ENCODE data around the gene PPP1R1C. TPM values are rescaled to one million over a fixed set of nuclear protein-coding genes. Genes with fewer than 3 reads are reported as not detected.

The PPP1R1C gene
- total RNA-seq, 4 donors from 2014 or later = 1.1 to 9.2 TPM; not detected in 2

- Histone ChIP-seq H3K9me3 (no peaks in the 10 kb centered on the region), H3K36me3 (no peaks in the 10 kb centered on the region), H3K27ac (no peak overlapping the region), H3K4me1 (no peaks in the 10 kb centered on the region), H3K4me3 (no peak overlapping the region), H3K27me3 (no peaks in the 10 kb centered on the region)
- intact Hi-C loops (cut with DNase I) = no loop called here
- 67 to 78% methylated on average over 1 of the region's 1 CpG for WGBS, 2 donors
- no peak for TF ChIP-seq POLR2A (IDR thresholded peaks at IDR 0.05)
- no peak for TF ChIP-seq CTCF (IDR thresholded peaks at IDR 0.05)
- no peak for DNase-seq
These were observed 179.0 kb downstream of the PPP1R1C start for GRCh38 chr2:182164686-182165085.

DNA sequence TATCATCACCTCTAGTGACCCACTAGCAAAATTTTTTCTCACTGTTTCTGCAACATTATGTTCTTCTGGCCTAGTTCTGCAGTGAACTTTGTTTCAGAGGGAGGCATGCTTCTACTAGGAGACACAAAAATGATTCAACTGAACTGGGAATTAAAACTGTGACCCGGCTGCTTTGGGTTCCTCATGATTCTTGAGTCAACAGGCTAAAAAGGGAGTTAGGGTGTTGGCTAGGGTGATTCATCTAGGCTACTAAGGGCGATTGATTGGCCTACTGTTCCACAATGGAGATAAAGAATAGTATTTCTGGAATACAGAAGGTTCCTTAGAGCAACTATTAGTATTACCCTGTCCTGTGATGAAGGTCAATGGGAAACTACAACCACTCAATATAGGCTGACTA lies 179.5 kb downstream of the PPP1R1C start:
- Histone ChIP-seq H3K27ac (no peak overlapping the region), H3K36me3 (no peaks in the 10 kb centered on the region), H3K4me1 (no peaks in the 10 kb centered on the region), H3K4me3 (no peak overlapping the region), H3K9me3 (no peaks in the 10 kb centered on the region), H3K27me3 (no peaks in the 10 kb centered on the region)
- no peak for DNase-seq
- WGBS, 2 donors = 58 to 67% methylated on average over 1 to 2 of the region's 2 CpGs
- intact Hi-C loops (cut with DNase I) = no loop called here
- no peak for TF ChIP-seq POLR2A (IDR thresholded peaks at IDR 0.05)

GRCh38 chr2:182166406-182166805 lies 180.8 kb downstream of the PPP1R1C start:
- WGBS, 2 donors = 50 to 86% methylated on average over 1 to 2 of the region's 2 CpGs

DNA sequence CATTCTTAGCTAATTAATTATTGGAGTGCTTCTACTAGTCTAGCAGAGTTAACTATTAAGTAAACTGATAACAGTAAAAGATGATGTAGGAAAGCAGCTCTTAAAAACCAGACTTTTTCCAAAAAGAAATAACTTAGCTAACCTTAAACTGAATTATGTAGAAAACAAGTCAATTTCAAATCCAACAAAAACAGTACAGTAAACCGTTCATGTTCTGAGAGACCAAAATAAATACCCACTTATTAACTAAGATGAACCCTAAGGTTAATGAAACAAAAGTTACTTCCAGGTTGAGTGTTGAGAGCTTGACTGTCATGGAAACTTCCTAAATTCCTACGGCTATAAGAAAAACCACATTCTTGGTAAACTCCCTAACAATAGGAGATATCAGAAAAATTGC lies 181.2 kb downstream of the PPP1R1C start:
- intact Hi-C loops (cut with DNase I) = no loop called here
- Histone ChIP-seq H3K27ac (no peak overlapping the region), H3K4me3 (no peak overlapping the region), H3K4me1 (no peaks in the 10 kb centered on the region), H3K9me3 (no peaks in the 10 kb centered on the region), H3K36me3 (no peaks in the 10 kb centered on the region), H3K27me3 (no peaks in the 10 kb centered on the region)
- no peak for DNase-seq
- TF ChIP-seq CTCF (IDR thresholded peaks at IDR 0.05) (no peak), POLR2A (IDR thresholded peaks at IDR 0.05) (no peak)
- 72 to 85% methylated on average over 2 of the region's 2 CpGs for WGBS, 2 donors

More at GRCh38 chr2:182166406-182166805, 180.8 kb downstream of the PPP1R1C start:
- H3K4me1 ChIP-seq = no peaks in the 10 kb centered on the region
- no peak overlapping the region for H3K4me3 ChIP-seq
- intact Hi-C loops (cut with DNase I) = no loop called here
- no peaks in the 10 kb centered on the region for H3K27me3 ChIP-seq
- DNase-seq = no peak
- no peak overlapping the region for H3K27ac ChIP-seq
- TF ChIP-seq POLR2A (IDR thresholded peaks at IDR 0.05) (no peak), CTCF (IDR thresholded peaks at IDR 0.05) (no peak)
- no peaks in the 10 kb centered on the region for H3K36me3 ChIP-seq
- H3K9me3 ChIP-seq = no peaks in the 10 kb centered on the region

Small RNA genes within 50 kb of the gene (small RNA-seq; reads per million reads assigned to genes)
- gene RNA5SP113 = 0 to 0.30 (median 0.11) reads per million in 4 donors

Other genes starting within 250 kb of the PPP1R1C start
- 10 to 100 TPM; 20.1 to 69.2 (median 60.1) TPM for gene ITPRID2, start 94.1 kb upstream of the PPP1R1C start, total RNA-seq